Activated T-cell treated with anti-CD3 and anti-CD28 coated beads for 48 hours (primary cell): Measurements from ENCODE around the gene MCCC1.

ENCODE experiments used
- DNase-seq: peaks from one replicate; pipeline ENCODE4 v3.0.0-alpha.2; 2020; ENCODE audit warnings: low read depth

Gene MCCC1

GRCh38 chr3:182980204-182981037, 118.9 kb downstream of the MCCC1 start, which contains the start of gene DCUN1D1:
Gene DCUN1D1, minus strand, starts transcription at chr3:182980538. Its CDS starts 49 bp downstream, at chr3:182980489.
- peak; percentile 87 for DNase-seq

- no peak for DNase-seq
These were observed 119.6 kb downstream of the MCCC1 start for GRCh38 chr3:182979674-182980191.

- no peak for DNase-seq
These were observed 120.1 kb downstream of the MCCC1 start for GRCh38 chr3:182979103-182979673.

GRCh38 chr3:182978387-182978786, 120.9 kb downstream of the MCCC1 start:
- DNase-seq, result no peak

- DNase-seq, result no peak
These were observed 126.2 kb downstream of the MCCC1 start for GRCh38 chr3:182973047-182973446.

- DNase-seq, result no peak
These were observed 126.9 kb downstream of the MCCC1 start for GRCh38 chr3:182972387-182972786.

GRCh38 chr3:182971637-182972036, 127.7 kb downstream of the MCCC1 start:
- DNase-seq, result no peak

GRCh38 chr3:182970811-182971418, 128.4 kb downstream of the MCCC1 start:
- no peak for DNase-seq

- no peak for DNase-seq
These were observed 129.4 kb downstream of the MCCC1 start for GRCh38 chr3:182969853-182970252.

GRCh38 chr3:182969277-182969676, 130.0 kb downstream of the MCCC1 start:
- no peak for DNase-seq

- no peak for DNase-seq
These were observed 131.8 kb downstream of the MCCC1 start for GRCh38 chr3:182967218-182968204.

GRCh38 chr3:182965861-182966366, 133.4 kb downstream of the MCCC1 start:
- DNase-seq, result no peak
